Stimulated activated naive CD4-positive, alpha-beta T cell treated with Interleukin-2 at 50 U/mL for 16 hours (primary cell): ENCODE data around the gene AAR2.

Experiments
- DNase-seq: peaks from one replicate; lab custom pipeline; 2025; lab: John Stamatoyannopoulos, UW

The AAR2 gene, protein sequence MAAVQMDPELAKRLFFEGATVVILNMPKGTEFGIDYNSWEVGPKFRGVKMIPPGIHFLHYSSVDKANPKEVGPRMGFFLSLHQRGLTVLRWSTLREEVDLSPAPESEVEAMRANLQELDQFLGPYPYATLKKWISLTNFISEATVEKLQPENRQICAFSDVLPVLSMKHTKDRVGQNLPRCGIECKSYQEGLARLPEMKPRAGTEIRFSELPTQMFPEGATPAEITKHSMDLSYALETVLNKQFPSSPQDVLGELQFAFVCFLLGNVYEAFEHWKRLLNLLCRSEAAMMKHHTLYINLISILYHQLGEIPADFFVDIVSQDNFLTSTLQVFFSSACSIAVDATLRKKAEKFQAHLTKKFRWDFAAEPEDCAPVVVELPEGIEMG

DNA sequence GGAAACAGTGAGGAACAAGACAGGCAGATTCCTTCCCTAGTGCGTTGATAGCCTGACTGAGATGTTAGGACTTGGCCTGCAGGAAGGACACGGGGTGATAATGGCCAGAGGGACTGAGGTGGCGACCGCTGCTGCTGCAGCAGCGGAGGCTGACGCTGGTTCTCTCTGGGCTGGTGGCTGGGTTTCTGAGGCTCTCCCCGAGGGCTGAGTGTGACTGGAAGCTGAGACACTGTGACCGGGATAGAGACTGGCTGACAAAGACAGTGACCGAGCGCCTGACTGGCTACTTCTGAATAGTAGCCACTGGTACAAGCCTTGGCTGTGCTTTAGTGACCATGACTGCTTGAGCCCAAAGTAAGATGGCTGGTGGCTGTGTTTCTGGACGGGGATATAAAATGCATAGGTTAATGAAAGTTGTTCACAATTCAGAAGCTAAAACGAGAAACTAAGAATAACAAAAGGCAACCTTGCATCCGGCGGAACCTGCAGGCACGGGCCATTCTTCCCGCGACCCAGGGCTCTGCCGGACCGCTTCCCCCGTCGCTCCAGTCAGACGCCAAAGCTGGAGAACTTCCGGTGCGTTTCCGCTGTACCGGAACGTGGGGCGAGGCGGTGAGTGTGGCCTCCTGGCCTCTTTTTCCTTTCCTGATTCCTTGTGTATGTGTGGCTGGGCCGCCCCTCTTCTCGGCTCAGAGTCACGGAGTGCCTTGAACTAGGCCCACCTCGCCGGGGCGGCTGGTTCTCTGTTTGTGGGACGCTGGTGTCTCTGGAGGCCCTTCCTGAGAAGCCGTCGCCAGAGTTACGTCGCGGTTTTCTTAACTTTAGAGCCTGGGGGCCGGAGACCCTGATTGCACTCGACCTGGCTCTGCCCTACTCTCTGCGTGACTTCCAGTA, at the start of gene AAR2:
Gene AAR2 (plus strand): TSS at position 587 of the 894 bp plus-strand sequence. CDS start 3,391 bp downstream, outside the sequence.
- peak; percentile 73 for DNase-seq

DNA sequence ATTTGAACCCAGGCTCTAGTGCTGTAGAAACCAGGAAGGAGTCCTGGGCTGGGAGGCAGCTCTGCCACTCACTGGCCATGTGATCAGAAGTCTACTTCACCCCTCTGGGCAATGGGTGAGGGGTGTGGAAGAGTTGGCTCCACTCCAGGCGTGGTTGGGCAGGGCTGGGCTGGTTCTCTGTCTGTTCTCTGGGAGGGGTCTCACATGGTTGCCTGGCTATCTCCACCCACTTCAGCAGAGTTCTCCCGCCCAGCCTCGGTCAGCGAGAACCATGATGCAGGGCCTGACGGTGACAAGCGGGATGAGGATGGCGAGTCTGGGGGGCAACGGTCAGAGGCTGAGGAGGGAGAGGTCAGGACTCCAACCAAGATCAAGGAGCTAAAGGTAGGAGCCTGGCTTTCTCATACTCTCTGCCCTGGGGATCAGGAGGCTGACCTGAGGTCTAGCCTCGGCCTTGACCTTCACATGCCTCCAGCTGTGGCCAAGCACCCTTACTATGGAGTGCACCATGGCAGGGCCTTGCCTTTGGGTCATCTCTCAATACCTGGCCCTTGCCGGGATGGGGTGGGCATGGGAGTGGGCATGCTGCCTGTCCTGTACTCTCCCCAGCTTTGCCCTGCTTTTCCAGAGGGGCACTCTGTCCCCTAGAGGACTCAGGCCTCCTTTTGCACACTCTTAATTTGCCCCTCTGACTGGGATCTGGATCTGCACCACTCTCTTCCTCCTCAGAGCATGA, 42.1 kb upstream of the AAR2 start:
- no peak for DNase-seq

DNA sequence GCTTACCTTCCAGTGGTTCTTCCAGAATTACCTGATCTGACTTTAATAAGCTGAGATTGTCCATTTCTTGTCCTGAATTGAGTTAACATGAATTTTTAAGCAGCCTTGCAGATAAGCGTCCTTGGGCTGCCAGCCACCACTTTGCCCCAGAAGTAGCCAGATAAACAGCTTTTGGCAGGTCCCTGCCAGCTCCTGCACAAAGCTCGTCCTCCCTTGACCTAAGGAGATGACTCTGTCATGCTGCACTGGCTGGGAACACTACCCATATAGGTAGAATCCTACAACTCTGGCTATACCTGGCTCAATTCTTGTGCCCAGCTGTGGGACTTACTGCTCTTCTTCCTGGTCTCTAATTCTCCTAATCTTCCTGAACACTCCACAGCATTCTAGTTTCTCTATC, 39.6 kb upstream of the AAR2 start:
- DNase-seq, result no peak

DNA sequence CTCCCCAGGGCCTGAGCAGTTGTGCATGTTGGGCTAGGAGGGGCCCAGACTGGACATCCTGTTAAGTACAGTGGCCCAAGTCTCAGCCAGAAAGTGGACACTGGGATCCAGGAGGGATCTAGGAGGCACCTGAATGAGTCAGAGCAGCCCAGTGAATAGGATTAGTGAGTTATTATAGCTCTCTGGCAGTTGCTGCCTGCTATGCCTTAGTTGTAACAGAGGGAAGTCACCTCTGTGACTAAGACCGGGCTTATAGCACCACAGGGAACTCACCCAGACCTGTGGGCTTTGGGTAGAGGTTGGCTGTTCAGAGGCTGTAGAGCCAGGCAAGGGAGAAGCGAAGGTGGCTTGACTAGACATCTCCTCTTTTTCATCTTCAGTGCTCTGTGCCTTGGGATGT, 39.0 kb upstream of the AAR2 start:
- DNase-seq, result no peak

DNA sequence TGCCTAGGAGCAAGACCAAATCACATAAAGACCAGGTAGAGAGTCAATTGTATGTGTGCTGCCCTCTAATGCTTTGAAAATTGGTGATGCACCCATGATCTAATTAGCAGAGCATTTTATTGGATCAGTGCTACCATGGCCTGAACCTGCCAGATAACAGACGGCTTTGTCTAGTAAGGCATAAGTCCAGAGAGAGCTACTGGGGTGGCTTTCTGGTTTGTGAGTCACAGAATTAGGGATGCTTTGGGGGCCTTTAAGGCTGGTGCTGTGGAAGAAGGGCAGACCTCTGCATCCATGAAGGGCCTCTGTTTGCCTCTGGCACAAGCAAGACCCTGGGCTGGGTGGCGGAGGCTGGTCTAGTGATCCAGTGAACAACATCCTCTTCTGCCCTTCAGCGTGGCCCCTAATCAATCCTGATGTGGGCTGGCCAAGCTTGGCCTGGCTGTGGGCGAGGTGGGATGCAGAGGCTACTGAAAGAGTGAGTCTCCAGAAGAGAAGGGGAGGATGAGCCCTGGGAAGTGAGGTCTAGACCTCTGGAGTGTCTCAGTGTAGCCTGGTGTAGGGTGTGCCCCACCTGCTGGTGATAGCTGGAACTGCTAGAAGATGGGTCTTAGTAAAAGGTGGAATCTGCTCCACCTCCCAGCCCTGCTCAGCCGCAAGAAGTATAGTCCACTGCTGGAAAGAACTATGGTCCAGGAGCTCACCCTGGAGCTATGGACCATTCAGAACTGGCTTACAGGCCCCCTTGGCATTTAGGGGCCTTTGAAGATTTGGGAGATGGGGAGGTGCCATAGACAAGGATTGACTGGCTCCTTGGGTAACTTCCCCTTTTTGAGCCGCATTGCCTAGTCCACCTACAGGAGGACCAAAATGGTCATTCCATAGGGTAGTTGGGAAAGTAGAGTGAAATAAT, 36.7 kb upstream of the AAR2 start:
- DNase-seq, result peak; percentile 57

DNA sequence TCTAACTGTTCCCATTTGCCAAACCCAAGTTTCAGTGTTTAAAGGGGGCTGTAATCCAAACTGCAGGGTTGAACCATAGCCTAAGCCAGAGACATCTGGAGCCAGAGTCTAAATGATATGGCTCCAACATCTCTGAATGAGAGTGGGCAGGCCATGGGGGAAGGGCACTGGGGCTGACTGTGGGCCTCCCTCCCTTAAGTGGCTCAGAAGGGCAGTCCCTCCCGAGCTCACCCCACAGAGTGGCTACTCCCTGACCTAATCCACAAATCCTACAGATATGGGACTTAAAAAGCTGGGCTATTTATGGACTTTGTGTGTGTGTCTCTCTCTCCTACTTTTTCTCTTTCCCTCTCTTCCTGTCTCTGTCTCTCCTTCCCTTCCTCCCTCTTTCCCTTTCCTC, 35.8 kb upstream of the AAR2 start:
- no peak for DNase-seq

DNA sequence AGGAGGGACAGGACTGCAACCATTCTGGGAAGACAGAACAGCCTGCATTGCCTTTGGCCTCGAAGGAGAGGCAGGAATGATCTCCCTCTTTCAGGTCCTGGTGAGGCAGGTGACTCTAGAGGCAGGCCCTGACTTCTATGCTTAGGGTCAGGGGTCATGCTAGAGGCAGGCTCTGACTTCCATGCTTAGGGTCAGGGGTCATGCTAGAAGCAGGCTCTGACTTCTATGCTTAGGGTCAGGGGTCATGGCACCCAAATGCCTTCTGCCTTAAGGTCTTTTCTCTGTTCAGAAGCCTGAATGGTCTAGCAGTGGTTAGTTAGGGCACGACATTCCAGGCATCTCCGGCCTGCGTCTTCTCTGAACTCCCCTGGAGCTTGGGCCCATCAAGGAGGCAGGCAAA, 35.1 kb upstream of the AAR2 start:
- no peak for DNase-seq

DNA sequence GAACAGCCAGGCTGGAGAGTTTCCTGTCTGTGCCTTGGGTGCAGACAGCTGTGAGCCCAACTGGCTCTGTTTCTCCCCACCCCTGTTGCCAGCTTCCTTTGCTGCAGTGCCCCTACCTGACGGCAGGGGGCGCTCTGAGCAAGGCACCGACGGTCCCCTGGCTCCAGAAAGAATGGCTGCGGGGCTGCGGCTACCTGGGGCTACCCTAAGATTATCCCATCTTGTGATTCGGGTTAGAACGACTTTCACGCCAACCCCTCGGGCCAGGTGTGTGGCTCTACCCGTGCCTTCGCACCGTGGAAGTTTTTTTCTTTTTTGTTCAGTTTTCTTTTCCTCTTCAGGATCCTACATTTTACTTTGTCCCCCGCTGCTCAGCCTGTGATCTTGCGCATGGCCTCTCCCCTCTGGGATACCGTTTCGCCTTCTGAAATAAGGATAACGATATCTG, 33.4 kb upstream of the AAR2 start:
- DNase-seq, result peak; percentile 63

DNA sequence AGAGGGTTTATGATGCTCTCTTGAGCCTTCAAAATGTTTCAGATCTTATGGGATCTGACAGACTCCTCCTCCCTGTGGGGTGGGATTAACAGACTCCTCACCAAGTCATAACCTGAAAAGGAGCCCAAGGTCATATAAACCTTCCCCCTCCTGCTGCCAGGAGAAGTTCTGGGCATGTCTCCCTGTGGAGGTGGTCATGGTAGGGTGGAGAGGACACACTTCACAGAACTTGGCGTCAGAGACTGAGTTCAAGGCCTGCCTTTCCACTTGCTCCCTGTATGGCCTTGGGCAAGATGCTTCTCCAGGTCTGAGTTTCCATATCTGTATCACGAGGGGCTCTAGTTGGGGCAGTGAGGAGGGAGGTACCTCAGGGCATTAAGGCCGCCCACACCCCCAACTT, 32.4 kb upstream of the AAR2 start:
- no peak for DNase-seq

DNA sequence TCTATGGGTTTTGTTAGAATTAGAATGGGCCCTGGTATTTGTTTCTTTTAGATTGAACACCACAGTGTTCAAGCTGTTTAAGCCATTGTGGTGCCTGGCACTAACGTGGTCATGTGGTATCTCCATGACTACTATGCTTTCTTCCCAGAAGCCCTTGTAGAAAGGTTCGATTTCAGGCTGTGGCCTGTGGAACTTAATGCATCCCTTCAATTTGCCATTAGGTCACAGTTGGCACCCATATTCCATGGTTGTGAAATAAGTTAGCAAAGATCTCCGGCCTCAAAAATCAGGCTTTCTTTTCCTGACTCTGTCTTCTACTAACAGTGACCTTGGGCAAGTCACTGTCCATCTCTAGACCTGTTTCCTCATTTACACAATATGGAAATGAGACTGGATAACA, 31.3 kb upstream of the AAR2 start:
- DNase-seq, result no peak

DNA sequence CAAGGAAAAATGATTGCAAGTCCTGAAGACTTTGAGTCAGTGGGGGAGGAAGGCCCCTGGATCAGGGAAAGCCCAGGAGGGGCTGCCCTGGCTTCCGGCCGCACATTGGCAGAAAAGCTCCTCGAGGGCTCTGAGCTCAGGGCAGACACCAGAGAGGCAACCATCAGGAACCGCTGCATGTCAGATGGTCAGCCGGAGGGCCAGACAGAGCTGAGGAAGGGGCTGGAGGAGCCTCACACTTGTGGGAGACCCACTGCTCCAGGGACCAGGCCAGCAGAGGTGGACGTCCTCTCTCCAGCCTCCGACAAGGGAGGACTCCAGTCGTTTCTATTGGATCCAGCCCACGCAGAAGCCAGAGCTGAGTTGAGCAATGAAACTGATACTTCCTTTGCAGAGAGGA, 30.2 kb upstream of the AAR2 start:
- DNase-seq, result no peak

DNA sequence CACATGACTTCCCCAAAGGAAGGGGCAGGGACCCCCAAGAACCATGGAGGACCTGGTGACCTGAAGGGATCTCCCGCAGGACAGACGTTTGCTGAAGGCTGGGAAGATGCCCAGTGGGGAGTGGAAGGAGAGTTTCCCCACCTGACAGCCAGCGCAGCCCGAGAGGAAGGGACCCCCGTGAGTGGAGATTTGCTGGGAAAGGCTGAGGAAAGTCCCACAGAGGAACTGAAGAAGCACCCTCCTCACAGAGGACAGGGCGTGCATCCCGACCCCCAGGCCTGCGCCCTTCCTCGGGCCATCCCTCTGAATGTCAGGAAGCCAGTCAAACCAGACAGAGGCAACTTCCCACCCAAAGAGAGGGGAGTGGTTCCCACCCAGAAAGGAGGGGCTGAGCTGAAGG, 29.6 kb upstream of the AAR2 start:
- DNase-seq, result no peak

DNA sequence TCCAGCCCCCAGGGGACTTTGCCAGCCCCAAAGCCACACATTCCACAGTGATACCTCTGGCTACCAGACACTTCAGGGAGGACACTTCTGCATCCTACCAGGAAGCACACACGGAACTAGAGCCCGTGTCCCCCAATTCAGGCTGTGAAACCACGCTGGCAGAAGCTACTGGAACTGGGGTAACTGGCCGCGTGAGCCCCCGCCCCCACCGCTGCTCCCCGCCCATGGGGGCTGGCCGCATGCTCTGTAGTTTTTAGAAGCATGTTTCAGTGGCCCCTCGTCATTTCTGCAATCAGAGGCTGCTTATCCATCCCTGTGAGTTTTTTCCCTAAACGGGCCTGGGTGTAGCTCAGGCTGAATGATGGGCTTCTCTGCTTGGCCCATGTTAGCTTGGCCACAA, 28.7 kb upstream of the AAR2 start:
- DNase-seq, result no peak

DNA sequence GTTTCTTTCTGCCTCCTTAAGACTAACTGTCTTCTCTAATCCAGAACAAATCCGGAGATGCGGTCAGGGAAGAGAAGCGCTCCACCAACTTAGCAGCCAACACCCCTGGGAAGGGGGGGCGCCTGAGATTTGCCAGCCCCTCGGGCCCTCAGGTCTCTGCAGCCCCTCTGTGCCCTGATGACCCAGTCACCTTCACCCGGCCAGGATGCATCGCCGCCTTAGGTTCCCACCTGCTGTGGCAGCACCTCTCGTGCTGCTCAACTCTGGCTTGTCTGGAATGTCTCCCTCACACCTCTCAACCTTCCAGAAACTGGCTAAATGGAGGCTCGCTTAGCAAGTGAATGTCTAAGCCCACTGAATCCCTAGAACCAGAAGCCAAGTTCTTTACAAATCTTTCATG, 28.0 kb upstream of the AAR2 start:
- DNase-seq, result no peak

DNA sequence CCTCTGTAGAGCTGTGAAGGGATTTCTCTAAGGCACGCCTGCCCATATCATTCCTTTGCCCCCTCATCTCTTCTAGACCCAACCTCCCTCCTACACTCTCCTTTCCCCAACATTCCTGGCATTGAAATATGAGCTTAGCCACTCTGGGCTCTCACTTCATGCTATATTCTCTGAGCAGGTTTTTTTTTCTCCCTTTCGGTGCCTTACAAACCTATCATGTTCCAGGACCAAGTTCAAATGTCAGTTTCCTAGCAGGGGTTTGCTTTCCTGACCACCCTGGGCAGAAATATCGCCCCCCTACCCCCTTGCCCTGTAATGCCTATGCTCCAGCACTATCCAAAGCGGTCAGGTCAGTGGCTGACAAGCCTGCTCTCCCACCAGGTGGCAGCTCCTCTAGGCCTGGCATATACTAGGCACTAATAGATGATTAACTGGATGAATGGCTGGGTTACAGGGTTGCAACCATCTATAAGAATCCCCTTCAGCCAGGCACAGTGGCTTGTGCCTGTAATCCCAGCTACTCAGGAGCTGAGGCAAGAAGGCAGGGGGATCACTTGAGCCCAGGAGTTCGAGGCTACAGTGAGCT, 25.7 kb upstream of the AAR2 start:
- DNase-seq, result no peak

DNA sequence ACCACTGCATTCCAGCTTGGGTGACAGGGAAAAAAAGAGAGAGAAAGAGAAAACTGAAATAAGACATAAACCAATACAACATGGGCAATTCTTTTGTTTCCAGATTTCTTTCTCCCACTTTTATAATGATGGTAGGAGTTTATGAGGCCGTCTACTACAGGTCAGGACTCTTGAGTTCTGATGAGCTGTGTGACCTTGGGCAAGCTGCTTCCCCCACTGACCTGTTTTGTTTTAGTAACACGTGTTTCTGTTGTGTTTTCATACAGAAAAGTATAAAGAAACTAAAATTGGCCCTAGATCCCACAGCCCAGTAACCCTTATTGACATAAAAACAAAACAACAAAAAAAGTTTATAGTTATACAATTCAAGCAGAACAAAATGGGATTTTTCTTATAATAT, 22.9 kb upstream of the AAR2 start:
- DNase-seq, result no peak

DNA sequence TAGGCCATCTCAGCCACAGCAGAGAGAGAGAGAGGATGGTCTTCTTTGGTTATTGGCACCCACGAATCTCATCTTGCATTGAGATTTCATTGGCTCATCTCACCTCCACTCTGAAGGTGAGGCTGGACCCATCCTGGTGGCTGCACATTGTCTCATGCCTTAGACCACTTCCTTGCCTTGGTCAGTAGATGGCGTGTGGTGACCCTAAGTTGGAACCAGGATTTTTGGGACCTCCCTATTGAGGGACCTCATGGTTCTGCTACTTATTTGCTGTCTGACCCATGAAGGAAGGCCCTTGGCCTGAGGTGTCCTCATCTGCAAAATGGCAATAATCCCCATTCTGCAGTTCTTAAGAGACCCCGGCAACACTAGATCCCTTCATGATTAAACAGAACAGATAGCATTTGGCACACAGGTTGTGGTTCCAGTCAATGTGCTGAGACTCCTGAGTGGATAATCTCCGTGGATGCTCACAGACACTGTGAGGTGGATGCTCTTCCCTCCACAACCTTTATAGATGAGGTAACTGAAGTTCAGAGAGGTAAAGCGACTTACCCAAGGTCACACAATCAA, 21.5 kb upstream of the AAR2 start:
- no peak for DNase-seq

DNA sequence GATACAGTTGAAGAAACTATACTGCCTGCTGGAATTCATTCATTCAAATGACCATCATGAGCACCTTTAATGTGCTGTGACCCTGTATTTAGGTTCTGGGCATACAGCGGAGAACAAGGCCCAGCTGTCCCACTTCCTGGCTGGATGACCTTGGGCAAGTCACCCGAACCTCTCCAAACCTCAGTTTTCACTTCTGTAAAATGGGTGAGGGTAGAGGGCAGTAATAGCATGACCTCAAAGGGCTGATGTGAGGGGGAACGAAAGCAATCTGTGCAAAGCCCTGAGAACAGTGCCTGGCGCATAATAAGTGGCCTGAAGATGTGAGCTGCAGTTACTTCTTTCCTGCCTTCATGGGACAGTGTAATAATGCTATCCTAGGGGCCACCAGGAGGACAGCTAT, 20.5 kb upstream of the AAR2 start:
- no peak for DNase-seq

DNA sequence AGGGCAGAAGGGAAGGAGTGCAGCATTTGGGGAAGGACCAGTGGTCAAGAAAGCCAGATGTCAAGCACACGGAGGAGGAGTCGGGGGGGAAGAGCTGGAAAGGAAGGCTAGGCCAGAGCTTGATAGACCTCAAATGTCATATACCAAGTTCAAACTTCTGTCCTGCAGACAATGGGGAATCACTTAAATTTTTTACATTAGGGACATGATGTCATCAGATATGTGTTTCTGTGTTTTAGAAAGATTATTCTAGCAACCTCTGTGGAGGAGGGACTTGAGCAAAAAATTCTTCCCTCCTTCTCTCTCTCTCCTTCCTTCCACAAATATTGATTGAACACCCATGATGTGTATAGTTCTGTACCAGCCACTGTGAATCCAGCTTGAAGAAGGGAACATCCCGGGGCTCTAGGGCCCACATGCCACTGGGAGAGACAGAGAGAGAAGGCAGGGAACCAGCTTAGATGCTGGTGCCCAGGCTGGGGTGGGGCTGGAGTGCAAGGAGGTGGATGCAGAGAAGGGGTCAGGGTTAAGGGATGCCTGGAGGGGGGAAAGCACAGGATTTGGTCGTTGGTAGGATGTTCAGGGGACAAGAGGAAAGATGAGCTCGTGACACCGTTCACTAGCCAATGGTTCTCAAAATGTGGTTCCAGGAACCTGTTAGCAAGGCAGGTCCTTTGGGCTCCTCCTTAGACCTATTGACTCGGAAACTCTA, 19.8 kb upstream of the AAR2 start:
- no peak for DNase-seq

DNA sequence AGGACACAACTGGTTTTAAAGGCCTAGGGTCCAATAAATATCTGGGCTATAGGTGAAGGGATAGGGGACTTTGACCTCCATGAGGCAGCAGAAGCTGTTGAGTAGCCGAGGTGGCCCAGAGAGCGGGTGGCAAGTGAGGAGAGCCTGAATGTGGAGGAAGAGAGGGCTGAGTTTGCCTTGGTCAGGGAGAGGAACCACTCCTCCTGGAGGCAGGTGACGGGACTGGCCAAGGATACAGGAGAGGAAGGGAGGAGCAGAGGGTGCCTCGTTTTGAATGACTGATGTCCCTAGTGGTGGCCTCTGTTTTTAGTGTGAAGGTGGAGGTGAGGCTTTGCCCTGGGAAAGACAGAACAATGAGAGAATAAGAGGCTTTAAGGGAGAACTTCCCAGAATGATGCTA, 19.1 kb upstream of the AAR2 start:
- DNase-seq, result no peak
